Ascending aorta (tissue), 2 donors: ENCODE data around the gene CCDC146. TPM values are rescaled to one million over a fixed set of nuclear protein-coding genes. Genes with fewer than 3 reads are reported as not detected.
"Not testable (repeated sequence)": the region's sequence is repeated elsewhere in the genome, so short reads cannot be mapped to it uniquely, and the experiment has no call there.

Experiments
- DNase-seq, 2 donors: peaks; one replicate each; pipeline ENCODE4 v3.0.0-alpha.2; 2019; ENCODE audit warnings: low spot score in 2 of 2
- H3K27ac ChIP-seq, 2 donors: fragments of 200-600 bp; sonication (generic); one replicate each; pipeline ENCODE4 v1.5.1; 2016 to 2017; ENCODE audit warnings: mild to moderate bottlenecking in 1 of 2
- H3K27me3 ChIP-seq: fragments of 200-600 bp; sonication (generic); one replicate; pipeline ENCODE4 v1.5.1; 2017
- H3K36me3 ChIP-seq, 2 donors: fragments of 200-600 bp; sonication (generic); one replicate each; pipeline ENCODE4 v1.5.1; 2016
- H3K4me1 ChIP-seq, 2 donors: fragments of 200-600 bp; sonication (generic); one replicate each; pipeline ENCODE4 v1.5.1; 2016 to 2017; ENCODE audit warnings: mild to moderate bottlenecking in 1 of 2
- H3K4me3 ChIP-seq, 2 donors: fragments of 200-600 bp; sonication (generic); one replicate each; pipeline ENCODE4 v1.5.1; 2016 to 2017; ENCODE audit warnings: mild to moderate bottlenecking in 1 of 2
- H3K9me3 ChIP-seq, 2 donors: fragments of 200-600 bp; sonication (generic); one replicate each; pipeline ENCODE4 v1.5.1; 2016
- intact Hi-C: fragments of 100-400 bp; cut with DNase I; formaldehyde crosslinking; loops from one replicate; pipeline ENCODE4 v1.15.1; 2023
- total RNA-seq: library from RNA; depleted of rRNA; stranded (reverse); fragments of >200 nt; gene quantifications from one replicate; pipeline ENCODE4 v1.1.0, GENCODE V29; 2016
- TF ChIP-seq, protein P1 (sequence below), 3 experiments: fragments of 200-600 bp in 2 of 3; fragments of 450-650 bp in 1 of 3; sonication (generic) in 2 of 3; IDR thresholded peaks; one replicate each; pipeline ENCODE4 v1.5.1; 2016 to 2019; ENCODE audit warnings: antibody characterized with exemption in 3 of 3, mild to moderate bottlenecking in 1 of 3, moderate library complexity in 1 of 3

The CCDC146 gene
- total RNA-seq, 1 donor from 2014 or later: 9.2 TPM

DNA sequence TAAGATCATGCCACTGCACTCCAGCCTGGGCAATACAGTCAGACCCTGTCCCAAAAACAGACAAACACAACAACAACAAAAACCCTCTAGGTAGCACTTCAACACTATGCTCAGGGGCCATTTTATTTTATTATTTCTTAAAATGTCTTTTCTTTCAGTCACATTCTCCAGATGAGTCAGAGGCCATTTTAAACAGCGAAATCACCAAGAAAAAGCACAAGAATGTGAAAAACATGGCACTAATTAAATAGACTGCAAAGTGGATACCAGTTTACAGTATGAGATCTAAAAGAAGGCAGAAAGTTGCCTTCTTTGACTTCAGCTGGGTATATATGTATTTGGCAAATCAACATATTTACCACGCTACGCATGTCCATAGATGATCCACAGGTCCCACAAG is 83.3 kb downstream of the CCDC146 start:
- TF ChIP-seq, protein P1, sequence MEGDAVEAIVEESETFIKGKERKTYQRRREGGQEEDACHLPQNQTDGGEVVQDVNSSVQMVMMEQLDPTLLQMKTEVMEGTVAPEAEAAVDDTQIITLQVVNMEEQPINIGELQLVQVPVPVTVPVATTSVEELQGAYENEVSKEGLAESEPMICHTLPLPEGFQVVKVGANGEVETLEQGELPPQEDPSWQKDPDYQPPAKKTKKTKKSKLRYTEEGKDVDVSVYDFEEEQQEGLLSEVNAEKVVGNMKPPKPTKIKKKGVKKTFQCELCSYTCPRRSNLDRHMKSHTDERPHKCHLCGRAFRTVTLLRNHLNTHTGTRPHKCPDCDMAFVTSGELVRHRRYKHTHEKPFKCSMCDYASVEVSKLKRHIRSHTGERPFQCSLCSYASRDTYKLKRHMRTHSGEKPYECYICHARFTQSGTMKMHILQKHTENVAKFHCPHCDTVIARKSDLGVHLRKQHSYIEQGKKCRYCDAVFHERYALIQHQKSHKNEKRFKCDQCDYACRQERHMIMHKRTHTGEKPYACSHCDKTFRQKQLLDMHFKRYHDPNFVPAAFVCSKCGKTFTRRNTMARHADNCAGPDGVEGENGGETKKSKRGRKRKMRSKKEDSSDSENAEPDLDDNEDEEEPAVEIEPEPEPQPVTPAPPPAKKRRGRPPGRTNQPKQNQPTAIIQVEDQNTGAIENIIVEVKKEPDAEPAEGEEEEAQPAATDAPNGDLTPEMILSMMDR (IDR thresholded peaks at IDR 0.05): no peak
- H3K27me3 ChIP-seq: no peaks in the 10 kb centered on the region
- no peaks in the 10 kb centered on the region for H3K36me3 ChIP-seq
- peaks cover 0 to 6% of the 10 kb centered on the region in 2 donors for H3K4me1 ChIP-seq
- H3K27ac ChIP-seq: no peak overlapping the region
- intact Hi-C loops: loop anchor here (2.0 kb wide), 1 partner anchor 17 kb away; no protein-coding TSS in a partner anchor
- no peak for DNase-seq
- peaks cover 5 to 8% of the 10 kb centered on the region in 2 donors for H3K9me3 ChIP-seq
- H3K4me3 ChIP-seq: no peak overlapping the region

DNA sequence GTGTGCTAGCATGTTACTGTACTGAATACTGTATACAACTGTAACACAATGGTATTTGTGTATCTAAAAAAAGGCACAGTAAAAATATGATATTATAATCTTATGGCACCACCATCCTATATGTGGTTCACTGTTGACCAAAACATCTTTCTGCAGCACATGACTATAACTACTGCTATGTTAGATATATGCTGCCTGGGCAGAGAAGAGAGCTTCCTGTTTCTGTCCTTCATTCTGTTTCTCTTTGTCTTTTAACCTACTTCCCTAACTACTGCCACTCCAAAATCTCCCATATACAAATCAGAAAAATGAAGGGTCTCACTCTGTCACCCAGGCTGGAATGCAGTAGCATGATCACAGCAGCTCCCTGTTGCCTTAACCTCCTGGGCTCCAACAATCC is 86.0 kb downstream of the CCDC146 start:
- Histone ChIP-seq H3K36me3 (no peaks in the 10 kb centered on the region), H3K4me3 (no peak overlapping the region), H3K27me3 (no peaks in the 10 kb centered on the region), H3K9me3 (peaks cover 5 to 8% of the 10 kb centered on the region in 2 donors), H3K27ac (no peak overlapping the region), H3K4me1 (no peaks in the 10 kb centered on the region)
- DNase-seq: no peak
- intact Hi-C loops: no loop called here
- TF ChIP-seq, protein P1 (IDR thresholded peaks at IDR 0.05): no peak

DNA sequence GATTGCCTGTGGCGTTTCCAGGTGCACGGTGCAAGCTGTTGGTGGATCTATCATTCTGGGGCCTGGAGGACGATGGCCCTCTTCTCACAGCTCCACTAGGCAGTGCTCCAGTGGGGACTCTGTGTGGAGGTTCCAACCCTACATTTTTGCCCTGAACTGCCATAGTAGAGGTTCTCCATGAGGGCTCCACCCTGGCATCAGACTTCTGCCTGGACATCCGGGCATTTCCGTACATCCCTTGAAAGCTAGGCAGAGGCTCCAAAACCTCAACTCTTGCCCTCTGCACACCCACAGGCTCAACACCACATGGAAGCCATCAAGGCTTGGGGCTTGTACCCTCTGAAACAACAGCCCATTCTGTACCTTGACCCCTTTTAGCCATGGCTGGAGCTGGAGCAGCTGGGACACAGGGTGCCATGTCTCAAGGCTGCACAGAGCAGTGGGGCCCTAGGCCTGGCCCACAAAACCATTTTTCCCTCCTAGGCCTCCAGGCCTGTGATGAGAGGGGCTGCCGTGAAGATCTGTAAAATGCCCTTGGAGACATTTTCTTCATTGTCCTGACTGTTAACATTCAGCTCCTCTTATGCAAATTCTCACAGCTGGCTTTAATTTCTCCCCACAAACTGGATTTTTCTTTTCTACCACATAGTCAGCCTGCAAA is 87.2 kb downstream of the CCDC146 start:
- TF ChIP-seq, protein P1 (IDR thresholded peaks at IDR 0.05): no peak
- no peaks in the 10 kb centered on the region for H3K27me3 ChIP-seq
- no peak overlapping the region for H3K4me3 ChIP-seq
- intact Hi-C loops: no loop called here
- peaks cover 5 to 8% of the 10 kb centered on the region in 2 donors for H3K9me3 ChIP-seq
- no peaks in the 10 kb centered on the region for H3K4me1 ChIP-seq
- no peaks in the 10 kb centered on the region for H3K36me3 ChIP-seq
- DNase-seq: no peak
- H3K27ac ChIP-seq: no peak overlapping the region

DNA sequence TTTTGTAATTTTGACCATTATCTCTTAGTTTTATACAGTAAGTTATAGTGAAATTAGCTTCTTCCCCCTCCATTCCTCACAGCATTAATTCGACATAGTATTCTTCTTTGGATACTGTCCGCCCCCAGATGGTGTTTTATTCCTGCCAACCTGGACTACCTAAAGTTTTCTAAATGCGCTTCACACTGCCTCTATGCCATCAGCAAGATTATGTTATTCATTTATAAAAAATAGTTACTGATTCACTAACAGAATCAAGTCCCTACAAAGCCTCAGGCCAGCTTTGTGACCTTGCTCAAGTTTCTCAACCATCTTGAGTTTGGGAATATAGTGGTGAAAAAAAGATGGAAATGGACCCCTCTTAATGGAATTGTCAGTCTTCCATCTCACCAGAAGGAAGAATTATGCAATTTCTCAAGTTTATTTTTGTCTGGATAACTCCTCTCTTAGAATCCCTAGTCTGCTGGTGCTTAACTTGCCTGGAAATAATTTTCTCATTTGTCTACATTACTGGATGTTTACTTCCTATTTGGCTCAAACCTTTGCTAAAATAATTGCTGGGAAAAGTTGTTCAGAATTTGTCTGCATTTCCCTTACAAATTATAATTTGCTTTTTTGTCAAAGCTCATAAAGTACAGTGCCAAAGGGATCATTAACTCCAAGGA is 93.9 kb downstream of the CCDC146 start:
- TF ChIP-seq, protein P1 (IDR thresholded peaks at IDR 0.05): no peak
- H3K4me1 ChIP-seq: no peaks in the 10 kb centered on the region
- intact Hi-C loops: no loop called here
- peaks cover 0 to 7% of the 10 kb centered on the region in 2 donors for H3K9me3 ChIP-seq
- no peak for DNase-seq
- no peak overlapping the region for H3K27ac ChIP-seq
- no peaks in the 10 kb centered on the region for H3K27me3 ChIP-seq
- H3K4me3 ChIP-seq: no peak overlapping the region
- no peaks in the 10 kb centered on the region for H3K36me3 ChIP-seq

DNA sequence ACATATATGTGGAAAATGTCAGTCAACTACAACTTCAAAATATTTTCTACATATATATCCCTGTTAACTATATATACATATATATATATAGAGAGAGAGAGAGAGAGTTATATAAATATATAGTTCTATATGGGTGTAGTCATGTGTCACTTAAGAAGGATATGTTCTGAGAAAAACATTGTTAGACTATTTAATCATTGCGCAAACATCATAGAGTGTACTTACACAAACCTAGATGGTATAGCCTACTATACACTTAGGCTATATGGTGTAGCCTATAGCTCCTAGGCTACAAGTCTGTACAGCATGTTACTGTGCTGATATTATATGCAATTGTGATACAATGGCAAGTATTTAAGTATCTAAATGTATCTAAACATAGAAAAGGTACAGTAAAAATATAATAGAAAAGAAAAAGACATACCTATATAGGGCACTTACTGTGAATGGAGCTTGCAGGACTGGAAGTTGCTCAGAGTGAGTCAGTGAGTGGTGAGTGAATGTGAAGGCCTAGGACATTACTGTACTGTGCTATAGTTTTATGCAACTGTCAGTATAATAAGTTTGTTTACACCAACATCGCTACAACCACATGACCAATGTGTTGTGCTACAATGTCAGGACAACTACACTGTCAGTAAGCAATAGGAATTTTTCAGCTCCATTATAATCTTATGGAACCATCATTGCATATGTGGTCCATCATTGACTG is 95.2 kb downstream of the CCDC146 start:
- TF ChIP-seq, protein P1 (IDR thresholded peaks at IDR 0.05): no peak
- Histone ChIP-seq H3K27ac (no peak overlapping the region), H3K9me3 (peaks cover 0 to 7% of the 10 kb centered on the region in 2 donors), H3K36me3 (no peaks in the 10 kb centered on the region), H3K4me1 (no peaks in the 10 kb centered on the region), H3K27me3 (no peaks in the 10 kb centered on the region), H3K4me3 (no peak overlapping the region)
- intact Hi-C loops: no loop called here
- DNase-seq: no peak

DNA sequence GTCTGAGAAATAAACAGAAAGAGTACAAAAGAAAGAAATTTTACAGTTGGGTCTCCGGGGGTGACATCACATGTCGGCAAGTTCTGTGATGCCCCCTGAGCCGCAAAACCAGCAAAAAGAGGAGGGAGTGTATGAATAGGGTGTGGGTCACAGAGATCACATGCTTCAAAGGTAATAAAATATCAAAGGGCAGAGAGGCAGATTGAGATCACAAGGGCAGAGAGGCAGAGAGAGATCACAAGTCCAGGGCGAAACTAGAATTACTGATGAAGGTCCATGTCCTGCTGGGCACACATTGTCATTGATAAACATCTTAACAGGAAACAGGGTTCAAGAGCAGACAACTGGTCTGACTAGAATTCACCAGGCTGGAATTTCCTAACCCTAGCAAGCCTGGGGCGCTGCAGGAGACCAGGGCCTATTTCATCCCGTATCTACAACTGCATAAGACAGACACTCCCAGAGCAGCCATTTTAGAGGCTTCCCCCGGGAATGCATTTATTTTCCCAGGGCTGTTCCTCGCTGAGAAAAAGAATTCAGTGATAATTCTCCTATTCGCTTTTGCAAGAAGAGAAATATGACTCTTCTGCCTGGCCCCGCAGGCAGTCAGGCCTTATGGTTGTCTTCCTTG is 97.4 kb downstream of the CCDC146 start:
- H3K27me3 ChIP-seq, DNase-seq, intact Hi-C loops, H3K4me3 ChIP-seq, H3K27ac ChIP-seq, H3K36me3 ChIP-seq, H3K9me3 ChIP-seq, H3K4me1 ChIP-seq: not testable (repeated sequence)
